ENCODE data around the gene KMT2A. TPM values are rescaled to one million over a fixed set of nuclear protein-coding genes. Genes with fewer than 3 reads are reported as not detected.

The KMT2A gene
- total and polyA plus RNA-seq, 2 experiments from 2014 or later, result 34.3 to 72.2 TPM

GRCh38 chr11:118532091-118532490 is 95.8 kb downstream of the KMT2A start:
- Histone ChIP-seq H3K4me3 (peak overlapping the region; percentile 99), H3K9me2 (ENCODE audit: insufficient read depth) (no peaks in the 10 kb centered on the region; the same call in 1 of the 2 replicates), H3K79me2 (replicated peaks; ENCODE audit: insufficient read depth) (no peaks in the 10 kb centered on the region), H3F3A (replicated peaks; ENCODE audit: low read depth) (peaks cover 21% of the 10 kb centered on the region; the same call in 1 of the 2 replicates), H3K27ac (ENCODE audit: low read depth) (no peak overlapping the region), H2AFZ (no peak overlapping the region), H3K36me3 (ENCODE audit: insufficient read depth) (no peaks in the 10 kb centered on the region), H3K4me1 (ENCODE audit: insufficient read depth) (peaks cover 13% of the 10 kb centered on the region), H4K20me1 (replicated peaks; ENCODE audit: insufficient read depth) (no peaks in the 10 kb centered on the region), H3K4me2 (peak overlapping the region; percentile 88), H3K27me3 (ENCODE audit: insufficient read depth) (peaks cover 6% of the 10 kb centered on the region; the same call in 1 of the 2 replicates)
- Mint-ChIP-seq H3K4me1 (peaks cover 24% of the 10 kb centered on the region), H3K27me3 (ENCODE audit: insufficient read depth, low read depth, poor library complexity) (peaks cover 14% of the 10 kb centered on the region), H3K4me3 (peak overlapping the region; percentile 92), H3K9me3 (no peaks in the 10 kb centered on the region), H3K36me3 (ENCODE audit: low read depth) (no peaks in the 10 kb centered on the region; the same call in 2 of the 3 replicates), H3K27ac (no peak overlapping the region; the same call in 1 of the 2 replicates)
- ATAC-seq (no peak), DNase-seq (ENCODE audit: low spot score) (no peak)
- TF ChIP-seq EZH2phosphoT487 (IDR thresholded peaks at IDR 0.05; ENCODE audit: unreplicated experiment), result no peak
- no peak for TF ChIP-seq ZNF462 (CRISPR knock-in tag; IDR thresholded peaks at IDR 0.05)
- TF ChIP-seq EZH2 (IDR thresholded peaks at IDR 0.05; ENCODE audit: low read depth, unreplicated experiment), result no peak
- no peak for TF ChIP-seq POLR2AphosphoS5 (IDR thresholded peaks at IDR 0.05; ENCODE audit: low read depth)
- TF ChIP-seq, protein P1, sequence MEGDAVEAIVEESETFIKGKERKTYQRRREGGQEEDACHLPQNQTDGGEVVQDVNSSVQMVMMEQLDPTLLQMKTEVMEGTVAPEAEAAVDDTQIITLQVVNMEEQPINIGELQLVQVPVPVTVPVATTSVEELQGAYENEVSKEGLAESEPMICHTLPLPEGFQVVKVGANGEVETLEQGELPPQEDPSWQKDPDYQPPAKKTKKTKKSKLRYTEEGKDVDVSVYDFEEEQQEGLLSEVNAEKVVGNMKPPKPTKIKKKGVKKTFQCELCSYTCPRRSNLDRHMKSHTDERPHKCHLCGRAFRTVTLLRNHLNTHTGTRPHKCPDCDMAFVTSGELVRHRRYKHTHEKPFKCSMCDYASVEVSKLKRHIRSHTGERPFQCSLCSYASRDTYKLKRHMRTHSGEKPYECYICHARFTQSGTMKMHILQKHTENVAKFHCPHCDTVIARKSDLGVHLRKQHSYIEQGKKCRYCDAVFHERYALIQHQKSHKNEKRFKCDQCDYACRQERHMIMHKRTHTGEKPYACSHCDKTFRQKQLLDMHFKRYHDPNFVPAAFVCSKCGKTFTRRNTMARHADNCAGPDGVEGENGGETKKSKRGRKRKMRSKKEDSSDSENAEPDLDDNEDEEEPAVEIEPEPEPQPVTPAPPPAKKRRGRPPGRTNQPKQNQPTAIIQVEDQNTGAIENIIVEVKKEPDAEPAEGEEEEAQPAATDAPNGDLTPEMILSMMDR (conservative IDR thresholded peaks at IDR 0.05; ENCODE audit: low read depth in 2 of 2), result no peak
- no peak for TF ChIP-seq NANOG (IDR thresholded peaks at IDR 0.05; ENCODE audit: borderline replicate concordance)
